HEK293T (cell line): ENCODE measurements around the gene HARBI1.

Experiments used
- BHLHE40 ChIP-seq: fragments of 450-650 bp; IDR thresholded peaks from 2 replicates; pipeline ENCODE4 v1.6.1; 2016; ENCODE audit warnings: mild to moderate bottlenecking, moderate library complexity, borderline replicate concordance
- ELF4 ChIP-seq: fragments of 450-650 bp; IDR thresholded peaks from 2 replicates; pipeline ENCODE4 v1.6.1; 2017; ENCODE audit warnings: antibody characterized with exemption
- LEF1 ChIP-seq: fragments of 450-650 bp; IDR thresholded peaks from 2 replicates; pipeline ENCODE4 v1.6.1; 2017; ENCODE audit warnings: mild to moderate bottlenecking, borderline replicate concordance
- NFRKB ChIP-seq: fragments of 450-650 bp; IDR thresholded peaks from 2 replicates; pipeline ENCODE4 v1.6.1; 2016; ENCODE audit warnings: mild to moderate bottlenecking, moderate library complexity
- SP1 ChIP-seq: fragments of 450-650 bp; IDR thresholded peaks from 2 replicates; pipeline ENCODE4 v1.6.1; 2017
- TARDBP ChIP-seq: fragments of 450-650 bp; IDR thresholded peaks from 2 replicates; pipeline ENCODE4 v1.6.1; 2016

DNA sequence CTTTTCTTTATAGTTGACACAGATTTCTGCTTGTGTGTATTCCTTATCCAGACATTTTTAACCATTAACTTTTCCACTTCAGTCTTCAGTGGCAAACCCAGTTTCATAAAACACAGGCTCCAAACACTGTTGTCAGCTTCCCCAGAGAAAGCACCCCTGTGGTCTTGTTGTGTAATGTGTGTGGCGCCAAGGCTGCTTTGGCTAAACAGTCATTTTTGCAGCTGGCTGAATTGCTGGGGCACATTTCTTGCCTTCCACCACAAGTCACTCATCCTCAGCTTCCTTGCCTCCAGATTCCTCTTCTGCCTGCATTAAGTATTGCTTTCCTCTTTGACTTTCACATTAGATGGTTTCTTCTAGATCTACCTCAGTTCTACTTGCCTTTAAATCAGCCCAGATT is 42.9 kb upstream of the HARBI1 start:
- TF ChIP-seq BHLHE40 (no peak), NFRKB (no peak), TARDBP (no peak), LEF1 (no peak), SP1 (no peak), ELF4 (no peak)
